ENCODE data around the gene CEACAM1.
A peak's percentile ranks its signal among the peaks of the same experiment; 100 is the strongest.
"Not testable (repeated sequence)": the region's sequence is repeated elsewhere in the genome, so short reads cannot be mapped to it uniquely, and the experiment has no call there.

CEACAM1 gene

DNA sequence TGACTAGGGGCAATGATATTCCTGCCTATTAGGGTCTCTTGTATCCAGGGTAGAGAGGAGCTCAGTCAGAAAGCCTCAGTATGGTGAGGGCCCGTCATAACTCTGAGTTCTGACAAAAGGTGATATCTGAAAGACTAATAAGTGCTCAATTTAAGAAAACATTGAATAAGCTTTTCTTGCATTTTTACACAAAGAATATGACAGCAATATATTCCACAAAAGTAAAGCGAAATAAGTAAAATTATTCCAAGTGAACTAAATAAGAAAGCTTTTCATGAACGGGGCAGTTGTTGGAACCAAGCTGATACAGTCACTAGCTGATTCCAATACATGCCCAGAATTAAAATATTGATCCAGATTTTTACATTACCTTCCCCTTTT, 40.5 kb downstream of the CEACAM1 start:
- H3K9me3 ChIP-seq (ENCODE audit: control insufficient read depth, insufficient read depth, low read depth, low read length): no peaks in the 10 kb centered on the region
- peaks cover 8% of the 10 kb centered on the region; the same call in 1 of the 2 replicates for H3K4me1 ChIP-seq (ENCODE audit: control insufficient read depth, insufficient read depth, low read length)
- no peak overlapping the region for H3K27ac ChIP-seq (ENCODE audit: low read depth, low read length)
- no peaks in the 10 kb centered on the region for H3K36me3 ChIP-seq (ENCODE audit: control insufficient read depth, insufficient read depth, low read length)
- H3K4me3 ChIP-seq (ENCODE audit: low read depth, low read length): no peak overlapping the region
- no peak overlapping the region for H3K9ac ChIP-seq (ENCODE audit: low read length)
- no peaks in the 10 kb centered on the region for H3K27me3 ChIP-seq (ENCODE audit: control insufficient read depth, insufficient read depth, low read length)

- H3K27me3 ChIP-seq (ENCODE audit: control insufficient read depth, insufficient read depth, low read length): no peaks in the 10 kb centered on the region
- no peak overlapping the region for H3K9ac ChIP-seq (ENCODE audit: low read length)
- no peaks in the 10 kb centered on the region for H3K36me3 ChIP-seq (ENCODE audit: control insufficient read depth, insufficient read depth, low read length)
- no peak overlapping the region for H3K4me3 ChIP-seq (ENCODE audit: low read depth, low read length)
- no peaks in the 10 kb centered on the region for H3K9me3 ChIP-seq (ENCODE audit: control insufficient read depth, insufficient read depth, low read depth, low read length)
- peaks cover 8% of the 10 kb centered on the region; the same call in 1 of the 2 replicates for H3K4me1 ChIP-seq (ENCODE audit: control insufficient read depth, insufficient read depth, low read length)
- H3K27ac ChIP-seq (ENCODE audit: low read depth, low read length): no peak overlapping the region
These were observed 41.1 kb downstream of the CEACAM1 start for GRCh38 chr19:42487032-42487797.

DNA sequence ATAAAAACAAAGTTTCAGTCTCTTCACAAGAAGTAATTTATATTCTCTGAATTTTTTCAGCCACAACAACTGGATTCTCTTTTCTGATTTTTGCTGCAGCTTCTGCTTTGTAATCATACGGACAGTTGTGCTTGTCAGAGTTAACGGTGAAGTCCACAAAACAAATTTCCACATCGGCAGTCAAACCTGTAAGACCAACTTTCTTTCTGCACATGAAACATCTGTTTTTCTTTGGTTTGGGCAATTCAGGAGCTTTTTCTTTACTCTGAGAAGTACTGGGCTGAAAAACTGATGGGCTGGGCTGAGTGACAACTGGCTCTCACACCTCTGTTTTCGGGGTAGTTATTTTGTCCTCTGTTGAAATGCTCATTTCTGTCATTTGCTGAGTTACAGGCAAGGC, 43.2 kb downstream of the CEACAM1 start:
- H3K9me3 ChIP-seq (ENCODE audit: control insufficient read depth, insufficient read depth, low read depth, low read length); H3K27me3 ChIP-seq (ENCODE audit: control insufficient read depth, insufficient read depth, low read length); H3K36me3 ChIP-seq (ENCODE audit: control insufficient read depth, insufficient read depth, low read length); H3K4me3 ChIP-seq (ENCODE audit: low read depth, low read length); H3K27ac ChIP-seq (ENCODE audit: low read depth, low read length); H3K9ac ChIP-seq (ENCODE audit: low read length): not testable (repeated sequence)
- peaks cover 16% of the 10 kb centered on the region for H3K4me1 ChIP-seq (ENCODE audit: control insufficient read depth, insufficient read depth, low read length)

GRCh38 chr19:42480335-42481095, 47.8 kb downstream of the CEACAM1 start:
- Histone ChIP-seq H3K9ac (ENCODE audit: low read length) (no peak overlapping the region), H3K9me3 (ENCODE audit: control insufficient read depth, insufficient read depth, low read depth, low read length) (no peaks in the 10 kb centered on the region), H3K27me3 (ENCODE audit: control insufficient read depth, insufficient read depth, low read length) (no peaks in the 10 kb centered on the region), H3K36me3 (ENCODE audit: control insufficient read depth, insufficient read depth, low read length) (no peaks in the 10 kb centered on the region), H3K4me3 (ENCODE audit: low read depth, low read length) (no peak overlapping the region), H3K4me1 (ENCODE audit: control insufficient read depth, insufficient read depth, low read length) (peaks cover 16% of the 10 kb centered on the region), H3K27ac (ENCODE audit: low read depth, low read length) (no peak overlapping the region)

DNA sequence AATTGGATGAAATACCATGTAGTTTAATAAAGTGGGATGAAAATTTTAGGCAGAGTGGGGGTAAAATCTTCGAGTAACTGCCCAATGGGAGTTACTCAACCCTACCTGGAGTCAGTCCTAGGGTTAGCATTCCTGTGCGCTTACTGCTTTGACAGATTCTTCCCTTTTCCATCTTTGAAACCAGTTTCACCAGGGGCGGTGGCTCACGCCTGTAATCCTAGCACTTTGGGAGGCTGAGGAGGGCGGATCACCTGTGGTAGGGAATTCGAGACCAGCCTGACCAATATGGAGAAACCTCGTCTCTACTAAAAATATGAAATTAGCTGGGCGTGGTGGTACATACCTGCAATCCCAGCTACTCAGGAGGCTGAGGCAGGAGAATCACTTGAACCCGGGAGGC, 48.5 kb downstream of the CEACAM1 start:
- H3K36me3 ChIP-seq (ENCODE audit: control insufficient read depth, insufficient read depth, low read length): no peaks in the 10 kb centered on the region
- no peak overlapping the region for H3K9ac ChIP-seq (ENCODE audit: low read length)
- no peak overlapping the region for H3K4me3 ChIP-seq (ENCODE audit: low read depth, low read length)
- no peaks in the 10 kb centered on the region for H3K9me3 ChIP-seq (ENCODE audit: control insufficient read depth, insufficient read depth, low read depth, low read length)
- H3K27me3 ChIP-seq (ENCODE audit: control insufficient read depth, insufficient read depth, low read length): no peaks in the 10 kb centered on the region
- no peak overlapping the region for H3K27ac ChIP-seq (ENCODE audit: low read depth, low read length)
- peaks cover 22% of the 10 kb centered on the region for H3K4me1 ChIP-seq (ENCODE audit: control insufficient read depth, insufficient read depth, low read length)

DNA sequence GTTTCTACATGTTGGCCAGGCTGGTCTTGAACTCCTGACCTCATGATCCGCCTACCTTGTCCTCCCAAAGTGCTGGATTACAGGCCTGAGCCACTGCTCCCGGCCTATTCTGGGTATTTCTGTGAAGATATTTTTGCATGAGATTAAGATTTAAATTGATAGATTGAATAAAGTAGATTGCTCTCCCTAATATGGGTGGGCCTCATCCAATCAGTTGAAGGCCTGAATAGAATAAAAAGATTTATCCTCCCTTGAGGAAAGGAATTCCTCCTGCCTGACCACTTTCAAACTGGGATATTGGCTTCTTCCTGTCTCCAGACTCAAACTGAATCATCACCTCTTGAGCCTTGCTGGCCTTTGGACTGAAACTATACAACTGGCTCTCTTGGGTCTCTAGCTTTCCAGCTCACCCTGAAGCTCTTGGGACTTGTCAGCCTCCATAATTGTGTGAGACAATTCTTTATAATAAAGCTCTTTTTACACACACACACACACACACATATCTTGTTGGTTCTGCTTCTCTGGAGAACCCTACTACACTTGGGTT, 49.4 kb downstream of the CEACAM1 start:
- no peak overlapping the region for H3K27ac ChIP-seq (ENCODE audit: low read depth, low read length)
- no peak overlapping the region for H3K9ac ChIP-seq (ENCODE audit: low read length)

GRCh38 chr19:42477933-42478332, 50.3 kb downstream of the CEACAM1 start:
- no peaks in the 10 kb centered on the region for H3K27me3 ChIP-seq (ENCODE audit: control insufficient read depth, insufficient read depth, low read length)
- peaks cover 35% of the 10 kb centered on the region for H3K4me1 ChIP-seq (ENCODE audit: control insufficient read depth, insufficient read depth, low read length)
- H3K36me3 ChIP-seq (ENCODE audit: control insufficient read depth, insufficient read depth, low read length): no peaks in the 10 kb centered on the region
- no peak overlapping the region for H3K27ac ChIP-seq (ENCODE audit: low read depth, low read length)
- H3K9me3 ChIP-seq (ENCODE audit: control insufficient read depth, insufficient read depth, low read depth, low read length): no peaks in the 10 kb centered on the region
- H3K9ac ChIP-seq (ENCODE audit: low read length): no peak overlapping the region
- H3K4me3 ChIP-seq (ENCODE audit: low read depth, low read length): no peak overlapping the region

More for the DNA sequence above, 49.4 kb downstream of the CEACAM1 start:
- Histone ChIP-seq H3K27me3 (ENCODE audit: control insufficient read depth, insufficient read depth, low read length) (no peaks in the 10 kb centered on the region), H3K4me3 (ENCODE audit: low read depth, low read length) (no peak overlapping the region), H3K9me3 (ENCODE audit: control insufficient read depth, insufficient read depth, low read depth, low read length) (no peaks in the 10 kb centered on the region), H3K4me1 (ENCODE audit: control insufficient read depth, insufficient read depth, low read length) (peaks cover 31% of the 10 kb centered on the region), H3K36me3 (ENCODE audit: control insufficient read depth, insufficient read depth, low read length) (no peaks in the 10 kb centered on the region)

DNA sequence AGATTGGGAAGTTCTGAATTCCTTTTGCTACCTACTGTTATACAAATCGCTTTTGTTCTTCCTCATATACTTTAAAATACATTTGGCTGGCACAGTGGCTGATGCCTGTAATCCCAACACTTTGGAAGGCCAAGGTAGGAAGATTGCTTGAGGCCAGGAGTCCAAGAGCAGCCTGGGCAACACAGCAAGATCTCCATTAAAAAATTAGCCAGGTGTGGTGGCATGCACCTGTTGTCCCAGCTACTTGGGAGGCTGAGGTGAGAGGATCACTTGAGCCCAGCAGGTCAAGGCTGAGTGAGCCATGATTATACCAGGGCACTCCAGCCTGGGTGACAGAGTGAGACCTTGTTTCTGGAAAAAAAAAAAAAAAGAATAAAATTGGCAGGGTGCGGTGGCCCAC, 51.2 kb downstream of the CEACAM1 start:
- Histone ChIP-seq H3K27ac (ENCODE audit: low read depth, low read length) (no peak overlapping the region), H3K9me3 (ENCODE audit: control insufficient read depth, insufficient read depth, low read depth, low read length) (no peaks in the 10 kb centered on the region), H3K4me3 (ENCODE audit: low read depth, low read length) (no peak overlapping the region), H3K4me1 (ENCODE audit: control insufficient read depth, insufficient read depth, low read length) (peaks cover 43% of the 10 kb centered on the region), H3K36me3 (ENCODE audit: control insufficient read depth, insufficient read depth, low read length) (no peaks in the 10 kb centered on the region), H3K9ac (ENCODE audit: low read length) (no peak overlapping the region), H3K27me3 (ENCODE audit: control insufficient read depth, insufficient read depth, low read length) (no peaks in the 10 kb centered on the region)

DNA sequence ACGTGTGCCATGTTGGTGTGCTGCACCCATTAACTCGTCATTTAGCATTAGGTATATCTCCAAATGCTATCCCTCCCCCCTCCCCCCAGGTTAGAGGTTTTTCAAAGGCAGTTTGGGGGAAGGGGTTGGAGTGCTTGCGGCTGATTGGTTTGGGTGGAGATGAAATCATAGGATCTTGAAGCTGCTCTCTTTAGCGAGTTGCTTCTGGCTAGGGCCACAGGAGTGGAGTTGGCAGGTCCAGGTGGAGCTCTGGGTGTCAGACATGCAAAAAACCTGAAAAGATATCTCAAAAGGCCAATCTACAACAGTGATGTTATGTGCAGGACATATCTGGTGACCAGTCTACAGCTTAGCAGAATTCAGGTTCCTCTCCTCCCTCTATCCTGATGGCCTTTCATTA, 52.9 kb downstream of the CEACAM1 start:
- Histone ChIP-seq H3K9ac (ENCODE audit: low read length) (no peak overlapping the region), H3K4me3 (ENCODE audit: low read depth, low read length) (peak overlapping the region; percentile 22; the same call in 1 of the 2 replicates), H3K9me3 (ENCODE audit: control insufficient read depth, insufficient read depth, low read depth, low read length) (no peaks in the 10 kb centered on the region), H3K27ac (ENCODE audit: low read depth, low read length) (peak overlapping the region; percentile 61), H3K4me1 (ENCODE audit: control insufficient read depth, insufficient read depth, low read length) (peaks cover 51% of the 10 kb centered on the region), H3K27me3 (ENCODE audit: control insufficient read depth, insufficient read depth, low read length) (no peaks in the 10 kb centered on the region), H3K36me3 (ENCODE audit: control insufficient read depth, insufficient read depth, low read length) (no peaks in the 10 kb centered on the region)

DNA sequence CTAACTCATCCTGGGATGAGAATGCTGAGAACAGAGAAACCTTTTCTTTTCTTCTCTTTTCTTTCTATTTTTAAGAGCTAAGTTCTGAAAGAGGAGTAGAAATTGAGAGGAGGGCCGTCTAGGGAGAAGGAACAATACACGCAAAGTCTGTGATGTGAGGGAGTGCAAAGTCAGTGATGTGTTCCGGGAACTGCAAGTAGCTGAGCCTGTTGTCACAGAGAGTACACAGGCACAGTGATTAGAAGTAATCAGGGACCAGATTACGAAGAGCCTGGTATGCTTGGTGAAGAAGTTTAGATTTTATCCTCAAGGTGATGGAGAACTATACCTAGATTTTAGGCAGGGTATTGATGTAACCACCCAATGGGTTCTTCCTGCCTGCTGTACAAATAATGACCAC, 53.5 kb downstream of the CEACAM1 start:
- H3K9me3 ChIP-seq (ENCODE audit: control insufficient read depth, insufficient read depth, low read depth, low read length): no peaks in the 10 kb centered on the region
- no peaks in the 10 kb centered on the region for H3K27me3 ChIP-seq (ENCODE audit: control insufficient read depth, insufficient read depth, low read length)
- H3K4me3 ChIP-seq (ENCODE audit: low read depth, low read length): peak overlapping the region; percentile 27; the same call in 1 of the 2 replicates
- peaks cover 48% of the 10 kb centered on the region for H3K4me1 ChIP-seq (ENCODE audit: control insufficient read depth, insufficient read depth, low read length)
- H3K9ac ChIP-seq (ENCODE audit: low read length): peak overlapping the region; percentile 68
- H3K36me3 ChIP-seq (ENCODE audit: control insufficient read depth, insufficient read depth, low read length): no peaks in the 10 kb centered on the region
- peak overlapping the region; percentile 94 for H3K27ac ChIP-seq (ENCODE audit: low read depth, low read length)

DNA sequence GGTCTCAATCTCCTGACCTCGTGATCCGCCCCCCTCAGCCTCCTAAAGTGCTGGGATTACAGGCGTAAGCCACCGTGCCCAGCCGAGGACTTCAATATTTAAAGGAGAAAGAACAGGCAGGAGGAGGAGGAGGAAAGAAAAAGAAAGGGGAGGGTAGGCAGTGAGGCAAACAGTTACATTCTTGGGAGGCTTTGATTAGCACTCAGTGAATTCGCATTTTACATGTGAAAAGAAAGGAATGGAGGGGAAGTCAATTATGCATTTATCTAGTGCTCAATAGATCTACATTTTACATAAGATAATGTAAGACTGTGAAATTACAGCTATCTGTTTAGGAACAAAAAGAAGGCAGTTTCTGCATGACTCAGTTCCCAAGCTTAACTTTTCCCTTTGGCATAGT, 54.6 kb downstream of the CEACAM1 start:
- no peaks in the 10 kb centered on the region for H3K27me3 ChIP-seq (ENCODE audit: control insufficient read depth, insufficient read depth, low read length)
- H3K4me1 ChIP-seq (ENCODE audit: control insufficient read depth, insufficient read depth, low read length): peaks cover 48% of the 10 kb centered on the region
- peak overlapping the region; percentile 94 for H3K27ac ChIP-seq (ENCODE audit: low read depth, low read length)
- H3K36me3 ChIP-seq (ENCODE audit: control insufficient read depth, insufficient read depth, low read length): no peaks in the 10 kb centered on the region
- H3K9ac ChIP-seq (ENCODE audit: low read length): peak overlapping the region; percentile 68
- H3K9me3 ChIP-seq (ENCODE audit: control insufficient read depth, insufficient read depth, low read depth, low read length): no peaks in the 10 kb centered on the region
- H3K4me3 ChIP-seq (ENCODE audit: low read depth, low read length): peak overlapping the region; percentile 0; the same call in 1 of the 2 replicates
